Posterior vena cava (tissue), 2 donors: Measurements from ENCODE around the gene FANCC. TPM values are rescaled to one million over a fixed set of nuclear protein-coding genes. Genes with fewer than 3 reads are reported as not detected.
A peak's percentile ranks its signal among the peaks of the same experiment; 100 is the strongest.

ENCODE experiments used
- DNase-seq: peaks from one replicate; pipeline ENCODE4 v3.0.0-alpha.2; 2020; ENCODE audit warnings: low spot score
- intact Hi-C, 2 donors: fragments of 100-400 bp; cut with DNase I; formaldehyde crosslinking; loops; one replicate each; pipeline versions ENCODE4 v1.14.1 to v1.14.2; 2022 to 2023
- long read RNA-seq, 2 donors: library from polyadenylated mRNA; unstranded; transcript quantifications; one replicate each; pipeline ENCODE4 v2.0.0, GENCODE V29; 2020 to 2021
- total RNA-seq, 2 donors: library from RNA; stranded (reverse); fragmentation: NEBNext Ultra II Directional; extraction: Animal tissue kit (Norgen Biotek cat#: 25700); gene quantifications; one replicate each; pipeline ENCODE4 v1.2.1, GENCODE V29; 2021
- donor health status: DM: yes; HTN: yes; CAD: no.
- donor health status: DM: yes; HTN: yes; CAD: no.

The FANCC gene
- total RNA-seq = 1 to 10 TPM; 4.4 to 7.3 TPM
- long read RNA-seq, donor 1, partial matches to known transcripts = 1 of 6 reads
- long read RNA-seq, donor 1, other reads (novel, unspliced or antisense) = 5 of 6 reads
- long read RNA-seq, donor 2, partial matches to known transcripts = 0 of 7 reads
- long read RNA-seq, donor 2, other reads (novel, unspliced or antisense) = 7 of 7 reads

DNA sequence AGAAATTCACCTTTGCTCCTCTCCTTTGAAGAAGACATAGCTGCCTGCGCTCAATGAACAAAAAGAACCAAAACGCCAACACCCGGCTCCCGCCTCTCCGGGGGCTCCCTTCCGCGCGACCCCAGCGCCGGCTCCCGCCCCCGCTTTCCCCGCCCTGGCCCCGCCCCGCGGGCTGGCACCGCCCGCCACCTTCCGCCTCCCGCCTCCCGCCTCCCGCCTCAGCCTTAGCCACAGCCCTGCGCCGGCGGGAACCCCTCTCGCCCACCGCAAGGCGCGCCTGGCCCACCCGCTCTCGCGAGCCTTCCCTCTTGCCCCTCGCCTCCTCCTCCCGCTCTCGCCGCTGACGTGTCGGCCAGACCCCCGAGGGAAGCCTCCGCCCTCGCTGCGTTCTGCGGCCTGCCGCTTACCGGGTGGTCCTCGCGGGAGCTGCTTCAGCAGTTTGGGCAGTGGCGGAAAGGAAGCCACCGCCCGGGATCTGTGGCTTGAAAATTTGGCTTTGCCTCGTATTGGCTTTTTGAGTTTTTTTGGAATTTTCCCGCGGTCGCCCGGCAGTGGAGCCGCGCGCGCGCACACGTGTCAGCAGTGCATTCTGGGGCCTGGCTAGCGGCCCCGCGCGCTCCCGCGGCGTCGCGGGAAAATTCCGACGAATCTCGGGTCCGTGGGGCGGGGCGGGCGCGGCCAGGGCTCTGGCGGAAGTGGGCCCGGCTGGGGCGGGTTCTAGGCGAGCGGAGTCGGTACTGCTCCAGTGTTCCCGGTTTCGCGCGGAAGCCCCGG is at the start of gene FANCC:
FANCC (minus strand) TSS at position 591 of the 774 bp plus-strand sequence. CDS start 68,418 bp downstream, outside the sequence.
- peak; percentile 97 for DNase-seq
- intact Hi-C loops = loop anchor here in 1 of 2 donors (10.0 kb wide), 1 partner anchor 187 kb away; no protein-coding TSS in a partner anchor

DNA sequence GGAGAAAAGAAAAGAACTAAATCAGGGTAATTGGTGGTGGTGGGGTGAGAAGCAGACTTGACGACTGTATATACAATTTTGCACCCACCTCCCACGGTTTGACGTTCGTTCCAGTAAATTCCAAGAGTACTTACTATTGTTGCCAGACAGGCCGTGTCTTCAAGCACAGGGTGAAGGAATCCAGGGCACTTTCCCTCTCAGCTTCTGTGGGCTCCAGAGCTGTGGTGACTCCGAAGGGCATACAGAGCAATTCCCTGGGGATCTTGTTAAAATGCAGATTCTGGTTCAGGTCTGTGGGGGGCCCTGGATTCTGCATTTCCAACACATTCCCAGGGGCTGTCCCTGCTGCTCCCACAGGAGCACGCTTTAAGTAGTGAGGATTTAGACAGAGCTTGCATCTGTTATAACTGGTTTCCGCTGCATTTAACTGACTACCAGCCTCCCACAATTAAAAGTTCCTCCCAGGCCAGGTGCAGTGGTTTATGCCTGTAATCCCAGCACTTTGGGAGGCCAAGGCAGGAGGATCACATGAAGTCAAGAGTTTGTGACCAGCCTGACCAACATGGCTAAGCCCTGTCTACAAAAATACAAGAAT is 49.3 kb upstream of the FANCC start:
- no peak for DNase-seq
- intact Hi-C loops = no loop called here

DNA sequence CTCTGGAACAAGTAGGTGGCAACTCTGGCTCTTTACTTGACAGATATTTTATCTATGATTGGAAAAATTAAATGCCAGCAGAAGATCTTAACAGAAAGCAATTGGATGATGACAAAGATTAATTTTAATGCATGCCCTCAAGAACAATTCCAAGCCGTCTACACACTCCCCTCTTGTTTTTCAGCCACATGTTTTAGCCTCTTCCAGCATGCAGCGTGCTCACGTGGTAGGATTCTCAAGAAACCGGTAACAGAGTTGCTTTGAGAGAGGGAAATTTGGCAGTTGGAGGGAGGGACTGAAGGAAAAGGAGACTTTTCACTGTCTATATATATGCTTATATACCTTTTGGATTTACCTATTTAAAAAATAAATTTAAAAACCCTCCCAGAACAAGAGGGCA is 48.3 kb upstream of the FANCC start:
- no peak for DNase-seq
- intact Hi-C loops = no loop called here

DNA sequence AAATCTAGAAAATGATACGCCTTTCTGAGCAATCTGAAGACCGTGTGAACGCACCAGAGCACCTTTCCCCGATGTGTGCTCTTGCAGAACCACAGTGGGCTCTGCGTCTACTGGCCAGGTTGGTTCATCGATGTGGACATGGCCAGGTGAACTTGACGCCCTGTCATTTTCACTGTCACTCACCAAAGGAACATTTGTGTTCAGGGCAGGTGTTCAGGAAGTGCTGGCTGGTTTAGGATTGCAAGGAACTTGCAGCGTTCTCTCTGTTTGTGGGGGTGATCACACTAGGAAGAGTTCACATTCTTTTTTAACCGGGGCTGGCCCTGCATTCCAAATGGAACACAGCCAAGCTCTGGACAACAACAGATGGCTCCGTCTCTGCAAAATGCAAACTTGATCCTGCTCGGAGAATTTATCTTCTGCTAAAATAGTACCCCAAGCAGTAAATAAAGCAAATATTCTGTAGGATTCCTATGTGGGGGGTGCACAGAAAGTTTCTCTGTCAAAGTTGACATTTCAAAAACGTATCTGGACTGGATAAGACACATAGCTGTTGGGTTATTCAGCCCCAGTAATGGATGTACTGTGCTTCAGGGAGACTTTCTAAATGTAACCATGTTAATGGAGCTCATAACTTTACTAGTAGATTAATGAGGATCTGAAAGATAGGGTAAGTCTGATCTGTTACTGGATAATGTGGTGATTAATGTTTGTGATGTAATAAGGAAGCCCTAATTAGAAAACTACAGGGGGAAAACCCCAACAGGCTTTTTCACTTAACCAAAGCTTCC is 45.7 kb upstream of the FANCC start:
- no peak for DNase-seq
- intact Hi-C loops = no loop called here

- intact Hi-C loops = no loop called here
- no peak for DNase-seq
Observed at GRCh38 chr9:95360866-95361265, 43.4 kb upstream of the FANCC start.

DNA sequence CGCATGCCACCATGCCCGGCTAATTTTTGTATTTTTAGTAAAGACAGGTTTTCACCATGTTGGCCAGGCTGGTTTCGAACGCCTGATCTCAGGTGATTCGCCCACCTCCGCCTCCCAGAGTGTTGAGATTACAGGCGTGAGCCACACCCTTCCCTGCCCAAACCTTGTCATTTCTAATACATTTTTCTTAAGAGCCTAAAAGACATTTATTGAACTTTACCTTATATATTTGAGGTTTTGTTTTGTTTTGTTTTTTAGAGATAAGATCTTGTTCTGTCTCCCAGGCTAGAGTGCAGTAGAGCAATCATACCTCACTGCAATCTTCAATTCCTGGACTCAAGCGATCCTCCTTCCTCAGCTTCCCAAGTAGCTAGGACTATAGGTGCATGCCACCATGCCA is 39.8 kb upstream of the FANCC start:
- no peak for DNase-seq
- intact Hi-C loops = no loop called here

- DNase-seq = no peak
- intact Hi-C loops = no loop called here
Observed at GRCh38 chr9:95355500-95355899, 38.0 kb upstream of the FANCC start.

DNA sequence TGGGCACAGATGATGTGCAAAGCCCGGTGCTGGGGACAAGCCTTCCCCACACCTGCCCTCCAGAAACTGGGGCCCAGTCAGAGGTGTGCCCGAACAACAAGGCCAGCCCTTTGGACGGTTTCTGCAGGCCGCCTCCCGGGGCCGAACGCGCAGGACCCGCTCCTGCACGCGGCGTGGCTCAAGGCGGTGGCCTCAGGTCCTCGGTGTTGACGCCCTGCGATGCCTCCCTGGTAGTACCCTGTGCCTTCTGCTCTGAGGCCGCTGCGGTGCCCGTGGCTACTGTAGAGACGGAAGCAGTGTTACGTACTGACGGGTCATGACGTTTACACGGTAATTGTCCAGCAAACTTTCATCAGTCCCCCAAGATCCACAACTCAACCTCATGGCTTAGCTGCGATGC is 33.5 kb upstream of the FANCC start:
- intact Hi-C loops = no loop called here
- DNase-seq = no peak

DNA sequence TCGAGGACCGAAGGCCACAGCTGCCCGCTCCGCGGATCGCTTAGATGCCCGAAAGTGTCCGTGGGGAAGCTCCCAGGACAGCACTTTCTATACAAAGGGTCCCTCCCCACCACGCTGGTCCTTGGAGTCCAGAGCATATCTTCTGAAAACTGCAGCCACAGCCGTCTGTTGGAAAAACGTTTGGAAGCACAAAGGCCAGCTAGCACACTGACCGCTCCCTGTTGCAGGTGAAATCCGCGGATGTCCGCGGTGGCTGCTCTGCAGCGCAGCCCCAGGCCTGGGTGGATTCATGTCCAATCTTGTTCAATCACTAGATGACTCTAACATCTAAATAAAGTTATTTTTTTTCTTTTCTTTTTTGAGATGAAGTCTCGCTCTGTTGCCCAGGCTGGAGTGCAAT is 32.8 kb upstream of the FANCC start:
- intact Hi-C loops = no loop called here
- DNase-seq = no peak

DNA sequence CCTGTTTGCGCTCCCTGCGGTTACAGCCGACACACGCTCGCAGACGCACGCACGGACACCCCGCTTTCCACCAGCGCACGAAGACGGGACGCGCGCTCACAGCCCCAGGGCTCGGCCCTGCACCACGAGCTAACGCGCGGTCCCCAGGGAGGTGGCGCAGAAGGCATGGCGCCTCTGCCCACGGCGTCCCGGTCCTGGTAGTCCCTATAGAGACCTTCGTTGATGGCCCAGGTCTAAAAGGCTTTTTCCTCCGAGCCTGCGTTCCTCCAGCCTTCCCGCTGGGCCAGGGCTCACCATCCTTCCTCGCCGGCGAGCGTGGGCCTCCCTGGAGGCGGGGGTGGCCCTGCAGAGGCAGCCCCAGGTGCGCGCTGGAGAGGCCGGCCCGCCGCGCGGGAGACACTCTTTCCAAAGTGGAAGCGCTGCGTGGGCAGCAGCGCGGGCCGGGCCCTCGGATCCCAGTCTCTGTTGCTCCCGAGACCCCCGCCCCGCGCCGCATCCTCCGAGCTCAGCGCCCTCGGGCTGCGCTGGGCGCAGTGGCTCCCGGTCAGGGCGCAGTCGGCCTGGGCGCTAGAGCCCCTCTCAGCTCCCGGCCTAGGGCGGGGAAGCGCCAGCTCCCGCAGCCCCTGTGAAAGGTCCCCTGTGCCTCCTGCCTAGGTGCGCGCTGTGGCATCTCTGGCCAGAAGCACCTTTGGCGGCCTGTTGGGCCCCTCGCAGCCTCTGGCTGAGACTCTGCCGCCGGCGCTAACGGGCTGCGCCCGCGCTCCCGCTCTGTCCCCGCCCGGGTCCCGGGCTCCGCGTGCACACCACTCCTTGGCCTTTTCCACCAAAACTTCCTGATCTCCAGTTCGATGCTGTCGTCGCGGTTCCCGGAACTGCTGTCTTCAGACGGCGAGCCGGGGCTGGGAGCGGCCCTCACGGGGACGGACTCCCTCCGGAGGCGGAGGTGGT is 31.9 kb upstream of the FANCC start:
- peak; percentile 78 for DNase-seq
- intact Hi-C loops = no loop called here

DNA sequence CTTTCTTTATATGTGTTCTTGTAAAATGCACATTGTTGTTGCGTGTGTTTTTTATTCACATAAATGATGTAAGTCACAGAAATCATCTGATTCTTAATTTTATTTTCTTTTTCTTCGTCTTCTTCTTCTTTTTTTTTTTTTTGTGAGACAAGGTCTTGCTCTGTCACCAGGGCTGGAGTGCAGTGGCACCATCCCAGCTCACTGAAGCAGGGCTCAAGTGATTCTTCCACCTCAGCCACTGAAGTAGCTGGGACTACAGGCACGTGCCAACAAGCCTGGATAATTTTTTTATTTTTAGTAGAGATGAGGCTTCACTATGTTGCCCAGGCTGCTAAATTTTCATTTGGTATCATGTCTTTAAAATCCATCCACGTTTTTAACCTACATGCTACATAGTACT is 28.5 kb upstream of the FANCC start:
- intact Hi-C loops = no loop called here
- no peak for DNase-seq

DNA sequence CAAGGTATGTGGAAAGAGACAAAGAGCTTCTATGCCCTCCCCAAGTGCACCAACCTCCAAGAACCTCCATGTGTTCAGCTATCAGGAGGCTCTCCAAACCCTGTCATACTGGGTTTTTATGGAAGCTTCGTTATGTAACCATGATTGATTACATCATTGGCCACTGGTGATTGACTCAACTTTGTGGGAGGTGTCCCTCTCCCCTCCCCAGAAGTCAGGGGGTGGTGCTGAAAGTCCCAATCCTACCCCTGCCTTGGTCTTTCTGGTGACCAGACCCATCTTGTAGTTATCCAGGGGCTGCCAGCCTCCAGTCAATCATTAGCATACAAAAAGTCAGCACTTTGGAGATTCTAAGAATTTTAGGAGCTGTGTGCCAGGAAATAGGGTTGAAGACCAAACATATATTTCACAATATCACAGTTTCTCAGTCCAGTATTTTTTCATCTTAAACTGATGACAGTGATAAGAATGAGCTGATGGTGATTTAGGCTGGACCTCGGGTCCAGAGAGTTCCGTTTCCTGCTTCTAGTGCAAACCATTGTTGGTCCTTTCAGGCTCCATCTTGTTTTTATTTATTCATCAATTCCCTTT is 27.3 kb upstream of the FANCC start:
- DNase-seq = no peak
- intact Hi-C loops = no loop called here

DNA sequence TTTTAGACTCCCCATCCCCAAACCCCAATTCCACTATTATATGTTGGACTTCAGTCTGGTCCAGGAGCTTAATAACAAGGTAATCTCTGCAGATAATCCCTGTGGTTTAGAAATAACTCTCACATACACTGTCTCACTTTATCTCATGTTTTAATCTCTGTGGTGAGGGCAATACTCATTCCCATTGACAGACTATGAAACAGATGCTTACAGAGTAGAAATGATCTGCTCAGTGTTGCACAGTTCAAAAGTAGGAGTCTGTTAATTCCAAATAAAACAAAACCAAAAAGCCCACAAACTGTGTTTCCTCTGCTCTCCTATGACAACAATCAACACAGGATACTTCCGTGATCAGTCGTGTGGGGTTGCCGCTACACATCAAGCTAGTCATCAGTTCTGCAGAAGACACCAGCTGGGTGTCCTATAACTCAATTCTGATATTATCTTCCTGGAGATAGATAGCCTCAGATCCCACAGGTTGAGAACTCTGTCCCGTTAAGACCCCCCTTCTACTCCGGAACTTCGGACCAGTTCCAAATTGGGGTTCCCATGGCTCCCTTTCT is 26.3 kb upstream of the FANCC start:
- DNase-seq = no peak
- intact Hi-C loops = no loop called here

DNA sequence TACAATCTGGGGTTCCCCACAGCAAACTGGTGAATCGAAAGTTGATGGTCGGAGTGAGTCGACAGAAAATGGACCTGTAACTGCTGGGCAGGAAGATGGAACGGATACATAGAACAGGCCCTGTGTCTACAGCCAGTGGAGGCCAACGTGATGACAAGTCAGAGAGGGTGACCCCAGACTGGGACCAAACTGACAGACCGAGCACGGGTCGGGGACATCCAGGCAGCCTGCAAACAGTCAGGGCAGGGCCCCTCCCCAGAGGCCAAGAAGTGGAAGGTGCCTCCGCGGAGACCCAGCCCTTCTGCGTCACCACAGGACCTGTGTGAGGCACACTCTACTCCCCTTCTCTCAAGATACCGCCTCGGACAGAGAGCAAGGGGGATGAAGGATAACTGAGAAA is 25.1 kb upstream of the FANCC start:
- DNase-seq = no peak
- intact Hi-C loops = no loop called here

GRCh38 chr9:95341293-95341962 is 23.9 kb upstream of the FANCC start:
- intact Hi-C loops = no loop called here

GRCh38 chr9:95338243-95338642 is 20.7 kb upstream of the FANCC start:
- DNase-seq = peak; percentile 76
- intact Hi-C loops = no loop called here

More at GRCh38 chr9:95341293-95341962, 23.9 kb upstream of the FANCC start:
- no peak for DNase-seq

DNA sequence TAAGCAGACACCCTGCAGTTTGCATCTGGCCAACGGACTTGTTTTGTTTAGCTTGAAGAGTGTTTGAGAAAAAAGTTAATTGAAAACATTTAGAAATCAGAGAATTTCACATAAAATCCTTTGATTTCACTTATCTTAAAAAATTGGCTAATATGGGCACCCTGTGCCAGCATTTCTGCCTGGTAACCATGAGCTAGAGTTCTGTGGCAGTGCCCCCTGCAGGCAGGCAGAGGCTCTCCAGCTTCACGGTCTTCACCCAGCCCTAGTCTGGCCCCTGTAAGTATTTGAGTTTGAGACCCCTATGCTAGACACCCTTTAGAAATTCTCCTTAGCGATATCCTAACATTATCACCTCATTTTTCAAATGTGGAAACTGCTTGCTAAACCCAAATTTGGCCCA is 18.8 kb upstream of the FANCC start:
- DNase-seq = no peak
- intact Hi-C loops = no loop called here

DNA sequence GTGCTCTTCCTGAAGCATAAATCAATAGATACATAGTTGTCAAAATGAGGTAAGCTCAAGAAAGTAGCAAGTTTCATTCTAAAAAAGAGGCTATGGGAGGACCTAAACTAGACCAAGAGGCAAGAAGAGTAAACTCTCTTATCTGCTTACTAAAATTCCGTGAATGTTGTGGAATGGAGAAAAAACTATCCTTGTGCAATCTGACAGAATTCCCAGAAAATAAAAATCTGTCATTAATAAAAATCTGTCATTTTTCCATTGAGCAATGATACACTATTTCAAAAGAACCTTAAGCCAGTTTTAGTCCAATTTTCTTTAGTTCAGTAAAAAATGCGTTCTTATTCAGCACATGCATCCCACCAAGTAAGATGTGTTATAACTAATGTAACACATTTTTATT is 15.9 kb upstream of the FANCC start:
- DNase-seq = no peak

More for the DNA sequence above, 15.9 kb upstream of the FANCC start:
- intact Hi-C loops = no loop called here
